ENCODE measurements around the gene MACROD1. TPM values are rescaled to one million over a fixed set of nuclear protein-coding genes. Genes with fewer than 3 reads are reported as not detected.

MACROD1 gene
- total and polyA plus RNA-seq, 2 donors (not counting 3 experiments of a cell fraction or from before 2014, with no cell fraction given): 11.0 to 16.2 TPM

- intact Hi-C loops (cut with micrococcal nuclease) (no loop called here), dilution Hi-C loops (cut with MboI; ENCODE audit: extremely low pct_ligation_motif_present, low sequenced_read_pairs) (no loop called here)
- H3K4me2 ChIP-seq (ENCODE audit: insufficient read depth, low read length): no peak overlapping the region
- H4K20me1 ChIP-seq (replicated peaks; ENCODE audit: control insufficient read depth, extremely low read depth, insufficient read depth, low read length): no peaks in the 10 kb centered on the region
- POLR2A ChIA-PET: no interaction called here
- H3K27ac ChIP-seq (ENCODE audit: insufficient read depth, low read depth, low read length): no peak overlapping the region
- no peaks in the 10 kb centered on the region for H3K9me1 ChIP-seq (replicated peaks; ENCODE audit: control insufficient read depth, extremely low read depth, insufficient read depth, low read length)
- H3K36me3 ChIP-seq (ENCODE audit: control insufficient read depth in 2 of 2, extremely low read depth in 1 of 2, insufficient read depth in 2 of 2, low read length in 2 of 2): no peaks in the 10 kb centered on the region
- H3K9me3 ChIP-seq (replicated peaks; ENCODE audit: control insufficient read depth, insufficient read depth, low read length): no peaks in the 10 kb centered on the region
- H3K9ac ChIP-seq (replicated peaks; ENCODE audit: extremely low read depth, insufficient read depth, low read length): no peak overlapping the region
- no peak overlapping the region for H2AFZ ChIP-seq (ENCODE audit: low read depth, low read length)
- no peaks in the 10 kb centered on the region for H3K4me1 ChIP-seq (ENCODE audit: control insufficient read depth, extremely low read depth, insufficient read depth, low read length)
- no peaks in the 10 kb centered on the region for H3K27me3 ChIP-seq (ENCODE audit: control insufficient read depth in 2 of 2, insufficient read depth in 2 of 2, low read length in 2 of 2)
- no peak for TF ChIP-seq MAX (IDR thresholded peaks at IDR 0.05; ENCODE audit: insufficient read depth, insufficient read length)
- TF ChIP-seq POLR2AphosphoS5 (IDR thresholded peaks at IDR 0.05; ENCODE audit: insufficient read depth, low read depth, low read length): no peak
- TF ChIP-seq POLR2A (IDR thresholded peaks at IDR 0.05; ENCODE audit: low read depth, low read length): no peak
- no peak for TF ChIP-seq CTCF (IDR thresholded peaks at IDR 0.05; ENCODE audit: extremely low read depth in 1 of 2, insufficient read depth in 1 of 2, low read depth in 1 of 2, low read length in 2 of 2)
- no peak for TF ChIP-seq GATA2 (IDR thresholded peaks at IDR 0.05; ENCODE audit: insufficient read depth, insufficient read length, low read depth, low read length)
- TF ChIP-seq JUN (IDR thresholded peaks at IDR 0.05; ENCODE audit: borderline replicate concordance, insufficient read depth, insufficient read length, low read depth): no peak
- no peak for TF ChIP-seq EZH2 (IDR thresholded peaks at IDR 0.05; ENCODE audit: borderline replicate concordance, low read depth, low read length, severe bottlenecking)
- TF ChIP-seq FOS (IDR thresholded peaks at IDR 0.05; ENCODE audit: borderline replicate concordance, insufficient read depth, low read length): no peak
- no peak for TF ChIP-seq MYC (IDR thresholded peaks at IDR 0.05; ENCODE audit: low read depth, low read length)
- no peak for DNase-seq (ENCODE audit: low read depth, low spot score)
- no peaks in the 10 kb centered on the region for H3K79me2 ChIP-seq (ENCODE audit: control insufficient read depth, insufficient read depth, low read length)
- no peak overlapping the region for H3K4me3 ChIP-seq (replicated peaks in 1 of 3; ENCODE audit: insufficient read depth in 1 of 3, low read depth in 1 of 3, low read length in 3 of 3)
- no TSS peak for BruUV-seq (replicated peaks)
- no peak for FAIRE-seq
- CTCF ChIA-PET: no interaction called here
Observed at GRCh38 chr11:64067230-64067993, 98.5 kb downstream of the MACROD1 start.

Measured in endothelial cell of umbilical vein (primary cell).